ENCODE measurements around the gene GNAO1.

GNAO1 gene

DNA sequence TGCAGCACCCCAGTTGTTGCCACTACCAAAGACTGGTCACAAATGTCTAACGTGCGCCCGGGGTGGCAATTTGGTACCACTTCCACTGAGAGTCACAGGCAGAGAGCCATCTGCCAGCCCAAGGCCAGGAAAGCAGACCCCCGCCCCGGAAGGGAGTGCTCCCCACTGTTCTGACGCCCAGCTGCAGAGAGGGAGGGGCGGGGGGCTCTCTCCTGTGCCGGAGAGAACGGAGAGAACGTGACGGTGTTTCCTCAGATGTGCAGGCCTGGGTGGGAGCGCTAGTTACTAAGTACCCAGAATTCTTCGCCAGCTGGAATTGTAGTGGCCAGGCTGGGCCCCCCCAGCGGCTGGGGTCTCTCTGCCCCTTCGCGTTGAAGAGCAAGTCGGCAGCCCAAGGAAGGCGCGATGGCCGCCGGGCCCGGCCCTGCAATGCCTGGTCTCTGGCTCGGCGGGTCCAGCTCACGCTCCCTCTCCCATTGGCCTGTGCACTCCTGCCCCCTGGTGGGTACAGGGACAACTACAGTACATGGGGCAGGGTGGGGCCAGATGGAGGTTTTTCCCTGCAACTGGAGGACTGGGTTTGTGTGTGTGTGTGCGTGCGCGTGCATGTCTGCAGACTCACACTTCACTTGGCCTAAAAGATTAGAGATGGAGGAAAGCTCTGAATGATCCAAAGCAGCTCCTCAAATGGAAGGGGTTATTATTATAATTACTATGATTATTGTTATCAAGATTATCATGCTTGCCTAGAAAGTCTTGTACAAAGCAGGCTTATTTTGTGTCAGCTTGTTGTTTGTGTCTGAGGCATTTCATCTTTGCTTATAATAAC, 126.9 kb downstream of the GNAO1 start:
- peak; percentile 80 for DNase-seq

DNA sequence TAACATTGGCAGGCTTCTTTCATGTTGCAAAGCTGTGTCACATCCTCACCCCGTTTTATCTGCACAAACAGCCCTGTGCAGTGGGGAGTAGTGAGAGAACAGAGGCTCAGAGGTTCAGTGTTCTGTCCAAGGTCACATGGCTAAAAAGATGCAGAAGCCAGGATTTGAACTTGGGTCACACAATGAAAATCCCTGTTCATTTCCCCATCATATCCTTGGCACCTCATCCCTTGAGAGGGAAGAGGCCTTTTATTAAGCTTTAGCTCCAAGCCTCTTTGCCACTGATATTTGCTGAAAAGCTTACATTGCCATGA, 127.5 kb downstream of the GNAO1 start:
- no peak for DNase-seq

DNA sequence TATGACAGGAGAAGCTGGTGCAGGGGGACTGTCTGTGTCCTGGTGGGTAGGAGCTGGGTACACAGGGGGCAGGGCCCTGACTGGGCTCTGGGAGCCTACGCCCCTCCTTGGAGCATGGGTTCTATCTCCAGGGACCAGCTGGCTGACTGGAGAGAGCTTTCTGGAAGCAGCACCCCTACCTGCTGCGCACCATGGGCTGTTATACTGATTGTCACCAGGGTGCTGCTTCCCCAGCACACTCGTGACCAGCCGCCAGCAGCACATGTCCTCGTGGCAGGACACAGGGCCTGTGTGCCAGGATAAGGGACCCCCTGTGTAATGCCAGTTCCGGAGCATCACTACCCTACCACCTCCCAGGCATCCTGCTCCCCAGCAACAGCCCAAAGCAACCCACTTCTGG, 128.1 kb downstream of the GNAO1 start:
- no peak for DNase-seq

DNA sequence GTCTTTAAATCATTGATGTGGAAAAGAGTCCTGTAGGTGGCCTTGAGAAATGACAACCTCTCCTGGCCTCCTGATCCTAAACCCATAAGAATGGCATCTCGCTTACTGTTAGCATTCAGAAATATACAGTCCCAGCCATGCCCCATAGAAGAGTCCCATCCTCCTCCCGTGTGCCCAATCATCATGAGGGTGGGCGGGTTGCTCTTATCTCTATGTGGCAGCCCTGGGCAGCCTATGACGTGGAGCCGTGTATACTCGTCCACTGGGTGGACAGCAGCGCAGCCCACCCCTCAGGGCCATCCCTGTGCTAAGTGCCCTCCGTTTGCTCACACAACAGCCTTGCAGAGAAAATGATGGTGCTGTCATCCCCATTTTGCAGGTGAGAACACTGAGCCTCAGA, 128.8 kb downstream of the GNAO1 start:
- no peak for DNase-seq

DNA sequence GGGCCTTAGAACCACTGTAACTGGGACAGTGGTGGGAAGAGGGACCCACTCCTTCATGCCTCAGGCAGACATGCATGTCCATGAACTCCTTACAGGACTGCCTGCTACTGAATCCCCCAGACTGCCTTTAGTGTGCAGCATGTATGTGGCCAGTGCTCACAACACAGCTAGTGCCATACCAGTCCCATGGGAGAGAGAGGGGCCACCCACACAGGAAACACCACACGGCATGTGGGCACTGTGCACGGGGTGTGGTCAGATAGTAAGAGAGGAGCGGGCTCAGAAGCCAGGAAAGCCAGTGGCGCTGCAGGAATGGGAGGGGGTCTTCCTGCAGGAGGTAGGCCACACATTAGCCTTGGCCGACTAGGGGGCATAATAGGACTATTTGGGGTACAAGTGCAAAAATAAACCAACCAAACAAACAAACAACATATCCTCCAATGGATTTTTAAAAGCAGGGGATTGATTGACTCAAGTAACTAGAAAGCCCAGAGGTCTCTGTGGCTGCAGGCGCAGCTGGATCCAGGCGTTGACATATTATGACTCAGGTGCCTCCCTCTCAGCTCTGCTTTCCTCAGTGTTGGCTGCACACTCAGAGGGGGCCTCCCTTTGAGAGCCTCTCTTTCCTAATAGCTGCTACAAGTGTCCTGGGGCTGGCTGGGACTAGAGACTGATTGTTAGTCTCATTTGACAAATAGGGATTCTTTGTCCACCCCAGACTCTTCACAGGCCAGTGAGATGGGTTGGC, 129.7 kb downstream of the GNAO1 start:
- DNase-seq, result no peak

DNA sequence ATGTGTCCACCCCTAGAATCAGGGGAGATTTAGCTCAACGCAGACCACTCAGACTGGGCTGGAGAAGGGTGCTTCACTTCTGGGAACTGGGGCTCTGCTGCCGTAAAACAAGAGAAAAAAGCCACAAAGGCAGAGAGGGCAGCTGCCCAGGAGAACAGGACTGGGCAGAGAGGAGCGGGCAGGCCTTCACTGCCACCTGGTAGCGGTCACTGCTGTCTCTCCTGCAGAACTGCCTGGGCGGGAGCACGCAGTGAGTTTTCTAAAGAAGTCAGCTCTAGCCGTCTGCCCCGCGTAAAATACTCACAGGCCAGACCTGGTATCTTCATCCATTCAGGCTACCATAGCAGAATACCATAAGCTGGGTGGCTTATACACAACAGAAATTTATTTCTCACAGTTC, 130.3 kb downstream of the GNAO1 start:
- DNase-seq, result no peak

DNA sequence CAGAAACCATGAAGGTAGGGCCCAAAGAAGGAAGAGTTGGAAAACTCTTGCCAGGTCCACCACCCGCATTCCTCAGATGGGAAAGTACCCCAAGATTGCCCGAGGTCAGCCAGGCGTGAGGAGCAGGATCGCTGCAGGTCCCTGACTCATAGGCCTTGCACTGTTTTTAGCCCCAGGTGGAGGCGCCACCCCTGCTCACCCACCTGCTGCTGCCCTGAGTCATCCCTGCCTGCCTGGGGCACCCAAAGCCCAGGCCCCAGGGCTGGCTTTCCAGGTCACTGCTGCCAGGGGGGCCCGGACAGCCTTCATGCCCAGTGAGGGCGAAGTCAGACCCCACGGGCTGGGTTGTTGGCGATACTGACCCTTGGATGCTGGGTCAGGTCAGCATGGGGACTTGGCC, 133.1 kb downstream of the GNAO1 start:
- DNase-seq, result no peak

DNA sequence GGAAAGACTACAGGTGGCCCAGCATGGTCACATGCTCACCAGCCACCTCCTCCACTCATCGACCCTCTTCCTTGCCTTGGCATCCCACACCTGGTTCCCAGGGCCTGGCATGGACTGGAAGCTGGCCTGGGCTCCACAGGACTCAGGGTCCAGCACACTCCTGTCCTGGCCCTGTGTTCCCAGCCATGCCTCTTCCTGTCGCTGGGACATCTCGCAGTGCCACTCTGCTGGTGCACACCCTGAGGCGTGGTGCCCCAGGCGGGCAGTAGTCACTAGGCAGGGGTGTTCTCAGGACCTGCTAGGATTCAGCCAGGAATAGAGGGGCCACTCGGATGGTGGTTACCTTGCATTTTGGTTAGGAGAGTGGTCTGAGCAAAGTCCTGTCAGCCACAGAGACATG, 134.7 kb downstream of the GNAO1 start:
- DNase-seq, result no peak

DNA sequence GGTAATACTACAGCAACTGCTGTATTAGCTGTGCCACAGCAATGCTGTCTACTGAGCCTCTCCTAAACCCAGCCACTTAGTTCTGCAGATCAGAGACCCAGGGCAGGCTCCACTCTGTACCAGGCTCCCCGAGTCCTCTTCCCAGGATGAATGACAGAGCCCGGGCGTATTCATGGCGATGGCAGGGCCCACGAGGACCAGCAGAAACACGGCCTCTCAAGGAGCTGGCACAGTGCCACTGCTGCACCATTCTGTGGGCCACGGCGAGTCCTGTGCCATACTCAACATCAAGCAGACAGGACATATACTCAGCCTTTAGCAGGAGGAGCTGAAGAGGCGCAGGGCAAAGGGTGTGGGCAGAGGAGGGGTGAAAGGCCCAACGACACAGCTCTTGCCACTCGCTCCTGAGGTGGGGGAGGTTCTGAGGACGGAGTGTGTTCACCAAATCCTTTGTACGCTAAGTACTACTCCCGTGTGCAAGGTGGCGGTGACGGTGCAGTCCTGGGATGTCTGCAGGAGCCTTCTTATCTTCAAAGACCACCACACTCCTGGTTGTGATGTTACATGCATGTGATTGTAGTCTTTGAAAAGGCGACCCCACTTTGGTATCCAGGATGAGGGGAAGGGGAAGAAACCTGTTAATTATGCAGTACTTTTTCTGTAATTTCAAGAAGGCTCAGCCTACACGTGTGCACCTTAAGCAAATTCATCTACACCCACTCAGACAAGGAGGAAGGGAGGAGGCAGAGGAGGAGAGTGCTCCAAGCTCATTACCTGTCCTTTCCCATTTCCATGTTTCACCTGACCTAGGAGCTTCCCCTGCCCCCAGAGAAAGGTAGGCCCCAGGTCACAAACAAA, 136.0 kb downstream of the GNAO1 start:
- DNase-seq, result no peak

DNA sequence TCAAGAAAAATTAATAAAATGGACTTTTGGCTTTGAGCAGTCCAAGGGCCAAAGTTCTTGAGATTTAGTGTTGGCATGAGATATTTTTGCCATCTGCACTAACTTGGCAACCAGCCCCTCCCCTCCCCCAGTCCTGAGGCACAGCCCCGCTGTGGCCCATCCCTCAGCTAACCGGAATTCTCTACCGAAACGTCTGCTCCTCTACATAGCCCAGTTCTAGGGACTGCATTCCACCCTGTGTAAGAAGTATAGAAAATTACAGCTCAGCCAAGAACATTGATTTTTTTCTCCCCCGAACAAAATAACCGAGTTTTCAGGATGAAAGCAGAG, 136.6 kb downstream of the GNAO1 start:
- no peak for DNase-seq

DNA sequence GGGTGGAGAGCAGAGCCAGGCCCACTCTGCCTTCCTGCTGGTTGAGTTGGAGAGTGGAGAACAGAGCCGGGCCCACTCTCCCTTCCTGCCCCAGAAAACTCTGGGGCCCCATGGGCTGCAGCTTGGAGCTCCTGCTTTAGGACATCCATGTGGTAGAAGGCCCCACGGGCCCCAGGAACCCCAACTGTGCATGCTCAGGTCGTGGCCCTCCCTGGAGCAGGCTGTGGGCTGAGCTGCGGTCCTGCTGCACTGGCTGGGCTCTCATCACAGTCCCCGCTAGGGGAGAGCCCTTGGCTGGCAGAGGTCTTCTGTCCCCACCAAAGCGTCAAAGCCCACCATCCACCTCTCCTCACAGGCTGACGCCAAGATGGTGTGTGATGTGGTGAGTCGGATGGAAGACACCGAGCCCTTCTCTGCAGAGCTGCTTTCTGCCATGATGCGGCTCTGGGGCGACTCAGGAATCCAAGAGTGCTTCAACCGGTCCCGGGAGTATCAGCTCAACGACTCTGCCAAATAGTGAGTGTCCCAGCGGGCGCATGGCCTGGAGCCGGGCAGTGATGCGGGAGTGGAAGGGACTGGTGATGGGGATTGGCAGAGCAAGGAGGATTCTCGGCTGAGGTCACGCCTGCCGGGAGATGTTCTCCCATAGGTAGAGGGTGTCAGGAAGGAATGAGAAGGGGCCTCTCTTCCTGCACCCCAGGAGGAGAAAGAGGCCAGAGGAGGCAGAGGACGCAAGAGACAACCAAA, 137.2 kb downstream of the GNAO1 start:
- no peak for DNase-seq

DNA sequence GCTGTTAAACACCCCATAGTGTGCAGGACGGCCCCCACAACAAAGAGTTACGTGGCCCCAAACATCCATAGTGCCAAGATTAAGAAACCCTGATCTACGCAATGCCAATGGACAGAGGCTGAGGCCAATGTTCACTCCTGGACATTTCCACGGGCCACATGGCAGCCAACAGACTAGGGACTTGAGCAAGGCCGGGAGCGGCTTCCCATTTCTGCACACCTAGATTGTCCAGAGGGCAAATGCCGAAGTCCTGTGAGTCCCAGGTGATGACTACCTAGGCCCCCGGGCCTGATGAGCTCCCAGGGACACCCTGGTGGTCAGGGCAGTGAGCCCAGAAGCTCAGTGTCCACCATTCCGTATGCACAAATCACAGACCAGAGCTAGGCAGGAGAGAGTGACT, 138.6 kb downstream of the GNAO1 start:
- no peak for DNase-seq

DNA sequence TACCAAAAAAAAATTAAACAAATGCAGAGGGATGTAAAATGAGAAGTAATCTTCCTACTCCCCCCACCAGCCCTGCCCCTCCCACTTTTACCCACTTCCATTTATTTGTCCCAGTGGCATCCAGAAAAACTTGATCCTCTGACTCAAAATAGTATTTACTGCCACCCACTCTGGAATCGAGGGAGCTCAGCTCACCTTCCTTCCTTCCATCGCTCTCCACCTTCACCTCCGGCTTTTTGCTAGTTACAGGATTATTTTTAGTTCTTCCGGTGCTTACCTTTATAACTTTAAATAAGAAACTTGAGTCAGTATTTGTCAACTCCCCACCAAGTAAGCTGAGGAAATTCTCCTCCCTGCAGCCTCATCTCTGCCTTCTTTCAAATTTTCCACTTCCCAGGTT, 139.2 kb downstream of the GNAO1 start:
- DNase-seq, result no peak

DNA sequence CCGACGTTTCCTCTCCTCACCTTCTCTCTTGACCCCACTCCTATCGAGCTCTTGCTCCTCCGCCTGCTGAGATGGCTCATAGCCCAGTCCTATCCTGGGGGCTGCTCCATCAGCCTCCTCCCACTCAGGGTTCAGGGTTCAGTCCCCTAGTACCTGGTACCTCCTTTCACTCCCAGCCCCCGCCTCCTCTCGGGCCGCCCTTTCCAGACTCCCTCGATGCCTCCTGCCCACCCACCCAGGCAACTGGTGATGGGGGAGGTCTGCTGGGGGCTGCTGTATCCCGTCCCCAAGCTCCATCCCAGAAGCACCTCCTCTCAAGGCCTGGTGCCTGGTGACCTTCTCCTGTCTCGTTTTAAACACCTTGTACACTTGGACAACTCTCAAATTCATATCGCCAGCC, 140.1 kb downstream of the GNAO1 start:
- no peak for DNase-seq

DNA sequence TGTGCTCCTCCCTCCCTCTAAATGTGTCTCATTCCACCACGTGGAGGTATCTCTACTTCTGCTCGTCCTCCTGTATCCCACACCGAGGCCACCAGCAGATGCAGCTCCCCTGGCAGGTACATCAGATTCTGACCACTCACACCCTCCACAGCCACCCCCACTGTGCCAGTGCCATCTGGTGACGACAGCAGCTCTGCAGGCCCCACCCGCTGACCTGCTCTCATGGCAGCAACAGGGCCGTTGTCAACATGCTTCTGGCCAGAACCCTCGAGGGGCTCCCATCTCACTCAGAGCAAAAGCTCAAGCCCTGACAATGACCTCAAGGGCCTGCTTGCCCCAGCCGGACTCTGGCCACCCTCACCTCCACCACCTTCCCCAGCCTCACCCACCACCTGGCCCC, 140.6 kb downstream of the GNAO1 start:
- DNase-seq, result no peak

DNA sequence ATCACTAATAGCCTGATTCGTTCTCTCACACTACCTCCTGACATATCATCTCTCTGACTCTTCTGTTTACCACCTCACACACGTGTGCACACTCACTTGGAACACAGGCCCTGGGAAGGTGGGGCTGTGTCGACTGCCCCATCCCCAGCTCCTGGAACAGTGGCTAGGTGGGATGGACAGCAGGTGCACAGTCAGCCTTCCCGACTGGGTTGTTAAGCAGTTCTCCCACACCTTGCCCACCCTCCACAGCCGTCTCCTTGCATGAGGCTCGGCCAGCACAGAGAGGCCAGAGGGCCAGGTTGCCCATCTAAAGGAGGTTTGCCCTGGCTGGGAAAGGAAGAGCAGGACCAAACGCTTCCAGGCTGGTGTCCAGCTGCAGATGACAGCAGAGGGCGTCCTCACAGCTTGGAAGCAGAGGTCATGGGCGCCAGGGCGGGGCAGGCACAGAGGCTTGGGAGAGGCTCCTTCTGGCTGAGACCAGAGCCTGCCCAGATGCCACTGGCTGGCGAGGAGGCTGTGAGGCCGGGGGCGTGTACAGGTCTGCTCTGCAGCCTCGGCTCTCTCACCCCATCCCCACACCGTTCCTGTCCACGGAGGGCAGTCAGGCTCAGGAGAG, 141.3 kb downstream of the GNAO1 start:
- no peak for DNase-seq

DNA sequence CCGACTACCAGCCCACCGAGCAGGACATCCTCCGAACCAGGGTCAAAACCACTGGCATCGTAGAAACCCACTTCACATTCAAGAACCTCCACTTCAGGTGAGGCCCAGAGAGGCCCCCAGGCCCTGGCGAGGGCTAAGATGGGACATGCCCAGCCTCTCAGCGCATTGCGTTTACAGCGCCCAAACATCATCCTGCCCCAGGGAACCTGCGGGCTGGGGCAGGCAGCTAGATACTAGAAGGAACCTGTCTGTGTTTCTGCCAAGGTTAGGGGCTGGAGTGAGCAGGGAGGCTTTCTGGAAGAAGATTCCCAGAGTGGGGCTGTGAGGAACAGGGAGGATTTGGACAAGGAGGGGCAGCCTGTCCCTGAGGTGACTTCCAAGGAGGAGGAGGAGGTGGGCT, 143.5 kb downstream of the GNAO1 start:
- DNase-seq, result no peak

DNA sequence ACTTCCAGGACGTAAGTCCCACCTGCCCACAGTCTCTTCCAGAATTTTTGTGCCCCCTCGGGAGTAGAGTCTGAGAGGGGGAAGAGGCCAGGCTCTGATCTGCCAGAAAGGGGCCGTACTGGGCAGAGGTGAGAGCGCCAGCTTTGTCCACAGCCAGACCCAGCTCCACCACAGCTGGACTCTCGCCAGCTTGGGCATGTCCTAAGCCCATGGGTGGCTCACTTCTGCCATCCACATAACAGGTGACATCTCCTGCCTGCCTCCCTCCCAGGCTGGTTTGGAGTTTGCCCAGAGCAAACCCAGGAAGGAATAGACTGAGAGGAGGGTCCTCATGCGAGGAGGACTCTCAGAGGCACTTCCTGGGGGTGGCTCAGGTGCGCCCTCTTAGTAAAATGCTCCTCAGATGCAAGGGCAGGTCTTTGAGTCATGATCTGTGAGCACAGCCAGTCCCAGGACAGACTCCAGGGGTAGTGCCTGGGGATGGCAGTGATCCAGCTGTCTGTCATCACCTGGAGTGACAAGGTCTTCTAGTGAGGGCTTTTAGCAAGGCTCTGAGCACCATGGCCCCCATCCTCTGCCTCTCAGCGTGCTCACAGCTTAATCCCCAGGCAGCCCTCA, 144.9 kb downstream of the GNAO1 start:
- DNase-seq, result no peak

DNA sequence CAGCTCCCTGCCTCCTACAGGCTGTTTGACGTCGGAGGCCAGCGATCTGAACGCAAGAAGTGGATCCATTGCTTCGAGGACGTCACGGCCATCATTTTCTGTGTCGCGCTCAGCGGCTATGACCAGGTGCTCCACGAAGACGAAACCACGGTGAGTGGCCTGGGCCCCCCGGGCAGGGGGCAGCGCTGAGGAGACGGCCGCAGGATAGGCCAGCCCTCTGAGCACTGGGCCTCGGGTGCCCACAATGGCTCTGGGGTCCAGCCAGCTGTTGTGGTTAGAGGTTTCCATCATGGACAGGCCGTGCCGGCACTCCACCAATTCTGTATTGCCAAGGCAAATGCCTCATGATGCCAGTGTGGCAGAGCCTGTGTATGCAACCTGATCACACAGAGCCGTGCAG, 145.4 kb downstream of the GNAO1 start:
- DNase-seq, result no peak

DNA sequence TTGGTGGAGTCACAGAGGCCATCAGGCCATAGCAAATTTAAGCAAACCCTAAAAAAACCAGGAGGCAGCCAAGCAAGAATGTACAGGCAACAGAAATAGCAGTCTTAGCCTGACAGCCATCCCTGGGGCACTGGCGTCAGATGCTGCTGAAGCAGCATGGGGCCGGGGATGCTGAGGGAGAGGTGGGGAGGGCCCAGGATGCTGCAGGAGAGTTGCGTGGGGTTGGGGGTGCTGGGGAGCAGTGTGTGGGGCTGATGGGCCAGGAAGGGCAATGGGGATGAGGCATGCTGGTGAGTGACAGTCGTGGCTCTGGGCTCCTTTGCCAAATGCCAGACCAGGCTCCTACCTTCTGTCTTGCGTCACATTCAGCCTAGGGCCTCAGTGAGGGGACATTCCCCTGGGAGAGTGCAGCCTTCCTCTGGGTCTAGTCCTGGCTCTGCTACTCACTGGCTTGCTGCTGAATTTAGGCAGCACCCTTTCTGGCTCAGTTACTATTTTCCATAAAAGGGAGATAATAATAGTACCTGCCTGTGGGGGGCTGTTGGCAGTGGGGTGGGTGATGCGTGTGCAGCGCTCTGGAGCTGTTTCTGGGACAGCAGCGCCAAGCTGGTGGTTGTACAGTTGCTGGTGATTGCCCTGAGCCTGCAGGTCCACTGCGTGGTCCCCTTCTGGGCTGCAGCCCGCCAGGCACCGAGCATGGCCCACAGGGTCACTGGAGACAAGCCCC, 146.0 kb downstream of the GNAO1 start:
- no peak for DNase-seq

DNA sequence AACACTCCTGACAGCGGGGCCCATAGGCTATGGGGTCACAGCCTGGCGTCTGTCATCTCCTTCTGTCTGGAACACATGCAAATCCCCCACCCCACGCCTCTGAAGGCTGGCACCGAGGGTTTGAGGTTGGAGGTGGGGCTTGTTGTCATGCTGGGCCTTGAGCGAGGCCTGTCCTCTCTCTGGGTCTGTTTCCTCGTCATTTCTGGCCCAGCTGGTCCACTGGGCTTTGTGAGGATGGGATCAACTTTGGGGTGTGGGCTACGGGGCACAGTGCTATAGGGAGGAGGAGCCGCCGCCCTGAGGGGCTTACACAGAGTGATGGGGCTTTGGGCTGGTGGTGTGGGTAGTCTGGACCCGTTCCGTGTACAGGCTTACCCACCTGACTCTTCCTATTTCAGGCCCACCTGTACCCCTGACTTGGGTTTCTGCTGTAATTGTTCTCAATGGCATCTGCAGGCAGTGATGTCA, 146.6 kb downstream of the GNAO1 start:
- DNase-seq, result no peak

Measured in CD4-positive, alpha-beta T cell treated with Interleukin-17A for 1 hour (primary cell).